Heart left ventricle (tissue), 16 donors: ENCODE results near the gene STX16. TPM values are rescaled to one million over a fixed set of nuclear protein-coding genes. Genes with fewer than 3 reads are reported as not detected.

Source experiments
- ATAC-seq, 4 donors: fragments of 200-7000 bp; cut with Tn5 transposase; one replicate each; pipeline ENCODE4 v1.9.1; 2020 to 2022; ENCODE audit warnings: moderate library complexity in 4 of 4, mild to moderate bottlenecking in 3 of 4, moderate number of reproducible peaks in 1 of 4
- DNase-seq, 5 donors: peaks; one replicate each; pipeline ENCODE4 v3.0.0-alpha.2; 2020
- H3K27ac ChIP-seq, 12 donors: fragments of 200-600 bp; sonication (generic) in 4 of 12; one replicate each; pipeline versions ENCODE4 v1.5.0 to v1.8.0; 2016 to 2022; ENCODE audit warnings: mild to moderate bottlenecking in 2 of 12
- H3K27me3 ChIP-seq, 9 donors: fragments of 200-600 bp; sonication (generic) in 2 of 9; one replicate each; pipeline versions ENCODE4 v1.5.1 to v1.8.0; 2016 to 2022; ENCODE audit warnings: mild to moderate bottlenecking in 3 of 9
- H3K36me3 ChIP-seq, 9 donors: fragments of 200-600 bp; sonication (generic) in 2 of 9; one replicate each; pipeline versions ENCODE4 v1.5.0 to v1.8.0; 2018 to 2022; ENCODE audit warnings: mild to moderate bottlenecking in 2 of 9
- H3K4me1 ChIP-seq, 12 donors: fragments of 200-600 bp; sonication (generic) in 4 of 12; one replicate each; pipeline versions ENCODE4 v1.5.0 to v1.8.0; 2016 to 2022; ENCODE audit warnings: mild to moderate bottlenecking in 3 of 12
- H3K4me3 ChIP-seq, 12 donors: fragments of 200-600 bp; sonication (generic) in 4 of 12; one replicate each; pipeline versions ENCODE4 v1.5.0 to v1.8.0; 2017 to 2022; ENCODE audit warnings: mild to moderate bottlenecking in 9 of 12, moderate library complexity in 4 of 12
- H3K9me3 ChIP-seq, 12 donors: fragments of 200-600 bp; sonication (generic) in 4 of 12; one replicate each; pipeline versions ENCODE4 v1.5.0 to v1.8.0; 2016 to 2022; ENCODE audit warnings: mild to moderate bottlenecking in 1 of 12
- CTCF ChIP-seq, 12 donors: fragments of 200-600 bp; sonication (generic) in 4 of 12; IDR thresholded peaks; one replicate each; pipeline versions ENCODE4 v1.5.0 to v1.8.0; 2018 to 2022; ENCODE audit warnings: antibody characterized with exemption in 12 of 12, mild to moderate bottlenecking in 5 of 12
- POLR2A ChIP-seq, 2 donors: fragments of 450-650 bp; IDR thresholded peaks; one replicate each; pipeline ENCODE4 v1.6.1; 2017; ENCODE audit warnings: antibody characterized with exemption in 2 of 2, mild to moderate bottlenecking in 2 of 2, moderate library complexity in 2 of 2
- WGBS, 4 donors: extraction: QIAGEN DNeasy Blood & Tissue Kit in 2 of 4; methylation state at CpG; one replicate each; pipeline versions ENCODE4 v1.1.5 to v1.1.7; 2013 to 2018; 5-methylcytosine and 5-hydroxymethylcytosine counted together
- intact Hi-C, 10 donors: fragments of 100-400 bp; cut with DNase I; formaldehyde crosslinking; loops; one replicate each; pipeline versions ENCODE4 v1.11.1 to v1.14.2; 2022
- polyA plus RNA-seq, 2 donors: library from polyadenylated mRNA; stranded (reverse); fragments of 200-250 nt; gene quantifications; one replicate each; pipeline ENCODE4 v1.2.3, GENCODE V29; 2013
- total RNA-seq, 9 donors: library from RNA; depleted of rRNA in 2 of 9; stranded (reverse); fragments of >200 nt in 2 of 9; fragmentation: NEBNext Ultra II Directional in 3 of 9; extraction: Animal tissue kit (Norgen Biotek cat#: 25700) in 3 of 9; gene quantifications; one replicate each; pipeline versions ENCODE4 v1.1.0 to v1.2.4, GENCODE V29; 2016 to 2023
- donor health status: ischemic (EF 13 %, LVEDD 7.1; RV severe dilation, severe dysfunction).
- donor health status: healthy with polysubstance abuse.
- donor health status: DM: no; HTN: yes; CAD: no.
- donor health status: DM: no; HTN: no; CAD: no.
- donor health status: ischemic (EF 25% LVEDD 6.9; RV normal size, moderate dysfunction).
- donor health status: ischemic (EF 25% LVEDD 5.7; RV mildly dilated, moderate dysfunction).
- donor health status: healthy.
- donor health status: DM: yes; HTN: yes; CAD: no.
- donor health status: ischemic (EF 35%, LVEDD 5.7; RV mildly dilated, moderate dysfunction).
- donor health status: nonischemic (EF 11% LVEDD 7.7; RV severe dilation, severe dysfunction).
- donor health status: DM: yes; HTN: yes; CAD: no.
- donor health status: PGD.
- donor health status: ischemic (EF 29% LVEDD 5.4; RV normal size, mild dysfunction).
- donor health status: nonischemic (EF 23%, LVEDD 6.1; RV moderate dilation, normal function).

Gene STX16
- total and polyA plus RNA-seq, 11 donors = 14.6 to 38.9 (median 25.6) TPM

GRCh38 chr20:58657986-58658385 lies 6.9 kb downstream of the STX16 start:
- intact Hi-C loops = loop anchor here in 2 of 10 donors (10.0 kb wide), 2 partner anchors 187 to 353 kb away; partner anchors contain the start of gene RAB22A (in 1 of the 2)
- Histone ChIP-seq H3K4me3 (no peak overlapping the region), H3K36me3 (peaks cover 0 to 29% (median 18%) of the 10 kb centered on the region in 9 donors), H3K9me3 (no peaks in the 10 kb centered on the region), H3K27ac (no peak overlapping the region), H3K4me1 (peaks cover 3 to 96% (median 68%) of the 10 kb centered on the region in 12 donors), H3K27me3 (no peaks in the 10 kb centered on the region)
- DNase-seq = no peak
- ATAC-seq = no peak
- 30 to 37% (median 32%) methylated on average over 4 of the region's 4 CpGs for WGBS, 4 donors
- TF ChIP-seq CTCF (IDR thresholded peaks at IDR 0.05) (no peak), POLR2A (IDR thresholded peaks at IDR 0.05) (no peak)

GRCh38 chr20:58658760-58659159 lies 7.7 kb downstream of the STX16 start:
- no peak for TF ChIP-seq CTCF (IDR thresholded peaks at IDR 0.05)
- no peak for TF ChIP-seq POLR2A (IDR thresholded peaks at IDR 0.05)
- Histone ChIP-seq H3K27ac (peak overlapping the region in 1 of 12 donors; percentile 66), H3K4me1 (peaks cover under 1 to 88% (median 60%) of the 10 kb centered on the region in 12 donors), H3K27me3 (no peaks in the 10 kb centered on the region), H3K9me3 (no peaks in the 10 kb centered on the region), H3K36me3 (peaks cover 0 to 35% (median 22%) of the 10 kb centered on the region in 9 donors), H3K4me3 (no peak overlapping the region)
- ATAC-seq (no peak), DNase-seq (no peak)
- intact Hi-C loops = loop anchor here in 2 of 10 donors (10.0 kb wide), 2 partner anchors 186 to 354 kb away; partner anchors contain the start of gene RAB22A (in 1 of the 2)
- WGBS, 4 donors = 68 to 75% (median 71%) methylated on average over 4 of the region's 4 CpGs

GRCh38 chr20:58659841-58660240 lies 8.8 kb downstream of the STX16 start:
- DNase-seq (no peak), ATAC-seq (no peak)
- H3K27me3 ChIP-seq = no peaks in the 10 kb centered on the region
- TF ChIP-seq CTCF (IDR thresholded peaks at IDR 0.05) (no peak), POLR2A (IDR thresholded peaks at IDR 0.05) (no peak)
- H3K4me1 ChIP-seq = peaks cover 0 to 77% (median 52%) of the 10 kb centered on the region in 12 donors
- no peaks in the 10 kb centered on the region for H3K9me3 ChIP-seq
- 46 to 59% (median 47%) methylated on average over 3 of the region's 3 CpGs for WGBS, 4 donors
- intact Hi-C loops = loop anchor here in 2 of 10 donors (10.0 kb wide), 2 partner anchors 185 to 355 kb away; partner anchors contain the start of gene RAB22A (in 1 of the 2)
- peak overlapping the region in 1 of 12 donors; percentile 66 for H3K27ac ChIP-seq
- H3K36me3 ChIP-seq = peaks cover 0 to 39% (median 27%) of the 10 kb centered on the region in 9 donors
- H3K4me3 ChIP-seq = no peak overlapping the region

- H3K27me3 ChIP-seq = no peaks in the 10 kb centered on the region
- peaks cover 0 to 51% (median 27%) of the 10 kb centered on the region in 9 donors for H3K36me3 ChIP-seq
- H3K4me1 ChIP-seq = peaks cover 0 to 65% (median 43%) of the 10 kb centered on the region in 12 donors
- H3K9me3 ChIP-seq = no peaks in the 10 kb centered on the region
- H3K4me3 ChIP-seq = no peak overlapping the region
- H3K27ac ChIP-seq = peak overlapping the region in 5 of 12 donors; percentile 4 to 66 (median 33)
- WGBS, 4 donors = 56 to 67% (median 59%) methylated on average over 14 of the region's 14 CpGs
- no peak for TF ChIP-seq CTCF (IDR thresholded peaks at IDR 0.05)
- TF ChIP-seq POLR2A (IDR thresholded peaks at IDR 0.05) = no peak
- no peak for DNase-seq
- peak in 1 of 4 donors; percentile 49 for ATAC-seq
- intact Hi-C loops = no loop called here
These were observed 9.9 kb downstream of the STX16 start for GRCh38 chr20:58660855-58661597.
